ENCODE data around the gene MAD2L1BP. TPM values are rescaled to one million over a fixed set of nuclear protein-coding genes. Genes with fewer than 3 reads are reported as not detected.
"Not testable (repeated sequence)": the region's sequence is repeated elsewhere in the genome, so short reads cannot be mapped to it uniquely, and the experiment has no call there.

MAD2L1BP gene
- total RNA-seq, 4 donors from 2014 or later, result 15.6 to 36.6 (median 23.0) TPM

GRCh38 chr6:43657221-43657802 is 21.7 kb downstream of the MAD2L1BP start:
- WGBS, 2 donors (ENCODE audit: low coverage in 1 of 2), result 83 to 98% methylated on average over 1 to 3 of the region's 3 CpGs
- H3K9me3 ChIP-seq, result no peaks in the 10 kb centered on the region
- no peak for ATAC-seq
- TF ChIP-seq CTCF (IDR thresholded peaks at IDR 0.05) (no peak), POLR2AphosphoS5 (IDR thresholded peaks at IDR 0.05) (no peak), EP300 (IDR thresholded peaks at IDR 0.05) (no peak), POLR2A (IDR thresholded peaks at IDR 0.05) (no peak)
- no peaks in the 10 kb centered on the region for H3K36me3 ChIP-seq
- H3K4me3 ChIP-seq, result no peak overlapping the region
- H3K4me1 ChIP-seq, result no peaks in the 10 kb centered on the region
- no peaks in the 10 kb centered on the region for H3K27me3 ChIP-seq
- no peak overlapping the region for H3K27ac ChIP-seq

- no peak for ATAC-seq
- WGBS, 2 donors (ENCODE audit: low coverage in 1 of 2), result 87 to 97% methylated on average over 4 to 8 of the region's 9 CpGs
- H3K36me3 ChIP-seq, result no peaks in the 10 kb centered on the region
- H3K4me3 ChIP-seq, result no peak overlapping the region
- TF ChIP-seq POLR2A (IDR thresholded peaks at IDR 0.05) (no peak), POLR2AphosphoS5 (IDR thresholded peaks at IDR 0.05) (no peak), CTCF (IDR thresholded peaks at IDR 0.05) (no peak), EP300 (IDR thresholded peaks at IDR 0.05) (no peak)
- no peaks in the 10 kb centered on the region for H3K9me3 ChIP-seq
- H3K4me1 ChIP-seq, result no peaks in the 10 kb centered on the region
- H3K27ac ChIP-seq, result no peak overlapping the region
- no peaks in the 10 kb centered on the region for H3K27me3 ChIP-seq
Observed at GRCh38 chr6:43658161-43658560, 22.5 kb downstream of the MAD2L1BP start.

- 80 to 92% methylated on average over 1 to 5 of the region's 5 CpGs for WGBS, 2 donors (ENCODE audit: low coverage in 1 of 2)
- not testable (repeated sequence) for H3K36me3 ChIP-seq, H3K27me3 ChIP-seq, ATAC-seq, H3K4me3 ChIP-seq, H3K27ac ChIP-seq, H3K9me3 ChIP-seq
- peaks cover 0 to 10% (median 7%) of the 10 kb centered on the region in 3 donors for H3K4me1 ChIP-seq
Observed at GRCh38 chr6:43662948-43663347, 27.3 kb downstream of the MAD2L1BP start.

GRCh38 chr6:43665376-43665775 is 29.7 kb downstream of the MAD2L1BP start:
- no peak overlapping the region for H3K27ac ChIP-seq
- no peaks in the 10 kb centered on the region for H3K9me3 ChIP-seq
- peaks cover 0 to 35% (median 27%) of the 10 kb centered on the region in 3 donors for H3K4me1 ChIP-seq
- TF ChIP-seq EP300 (IDR thresholded peaks at IDR 0.05) (no peak), POLR2AphosphoS5 (IDR thresholded peaks at IDR 0.05) (no peak), CTCF (IDR thresholded peaks at IDR 0.05) (no peak), POLR2A (IDR thresholded peaks at IDR 0.05) (no peak)
- H3K4me3 ChIP-seq, result no peak overlapping the region
- WGBS, 2 donors (ENCODE audit: low coverage in 1 of 2), result 100% methylated on average over 1 of the region's 1 CpG; no CpG with 5 or more reads in 1 of the 2 donors
- H3K36me3 ChIP-seq, result peaks cover 0 to 3% of the 10 kb centered on the region in 2 donors
- no peak for ATAC-seq
- H3K27me3 ChIP-seq, result no peaks in the 10 kb centered on the region

GRCh38 chr6:43666196-43666920 is 30.7 kb downstream of the MAD2L1BP start:
- 50 to 63% methylated on average over 3 of the region's 13 CpGs for WGBS, 2 donors (ENCODE audit: low coverage in 1 of 2)
- no peak for TF ChIP-seq CTCF (IDR thresholded peaks at IDR 0.05)
- no peak for TF ChIP-seq EP300 (IDR thresholded peaks at IDR 0.05)
- no peak for TF ChIP-seq POLR2AphosphoS5 (IDR thresholded peaks at IDR 0.05)
- TF ChIP-seq POLR2A (IDR thresholded peaks at IDR 0.05), result no peak
- H3K36me3 ChIP-seq, result peaks cover 0 to 13% of the 10 kb centered on the region in 2 donors
- no peak overlapping the region for H3K4me3 ChIP-seq
- no peaks in the 10 kb centered on the region for H3K9me3 ChIP-seq
- ATAC-seq, result no peak
- no peaks in the 10 kb centered on the region for H3K27me3 ChIP-seq
- H3K4me1 ChIP-seq, result peaks cover 0 to 44% (median 27%) of the 10 kb centered on the region in 3 donors
- H3K27ac ChIP-seq, result no peak overlapping the region

All from gastroesophageal sphincter (tissue), 4 donors.